Gastrocnemius medialis (tissue), 4 donors: ENCODE data around the gene LILRB4.
"Not testable (repeated sequence)": the region's sequence is repeated elsewhere in the genome, so short reads cannot be mapped to it uniquely, and the experiment has no call there.

ENCODE experiments used
- POLR2A ChIP-seq, 2 donors: fragments of 450-650 bp; IDR thresholded peaks; one replicate each; pipeline ENCODE4 v1.6.1; 2017; ENCODE audit warnings: antibody characterized with exemption in 2 of 2, mild to moderate bottlenecking in 2 of 2, moderate library complexity in 2 of 2
- TF ChIP-seq, protein P1 (sequence below), 5 experiments: fragments of 450-650 bp in 3 of 5; fragments of 200-600 bp in 2 of 5; sonication (generic) in 2 of 5; IDR thresholded peaks in 4 of 5; conservative IDR thresholded peaks in 1 of 5; 1 replicate in 4 of 5; 2 replicates in 1 of 5; pipeline ENCODE4 v1.5.1; 2016 to 2019; ENCODE audit warnings: antibody characterized with exemption in 5 of 5, mild to moderate bottlenecking in 3 of 5, moderate library complexity in 3 of 5

- TF ChIP-seq, protein P1, sequence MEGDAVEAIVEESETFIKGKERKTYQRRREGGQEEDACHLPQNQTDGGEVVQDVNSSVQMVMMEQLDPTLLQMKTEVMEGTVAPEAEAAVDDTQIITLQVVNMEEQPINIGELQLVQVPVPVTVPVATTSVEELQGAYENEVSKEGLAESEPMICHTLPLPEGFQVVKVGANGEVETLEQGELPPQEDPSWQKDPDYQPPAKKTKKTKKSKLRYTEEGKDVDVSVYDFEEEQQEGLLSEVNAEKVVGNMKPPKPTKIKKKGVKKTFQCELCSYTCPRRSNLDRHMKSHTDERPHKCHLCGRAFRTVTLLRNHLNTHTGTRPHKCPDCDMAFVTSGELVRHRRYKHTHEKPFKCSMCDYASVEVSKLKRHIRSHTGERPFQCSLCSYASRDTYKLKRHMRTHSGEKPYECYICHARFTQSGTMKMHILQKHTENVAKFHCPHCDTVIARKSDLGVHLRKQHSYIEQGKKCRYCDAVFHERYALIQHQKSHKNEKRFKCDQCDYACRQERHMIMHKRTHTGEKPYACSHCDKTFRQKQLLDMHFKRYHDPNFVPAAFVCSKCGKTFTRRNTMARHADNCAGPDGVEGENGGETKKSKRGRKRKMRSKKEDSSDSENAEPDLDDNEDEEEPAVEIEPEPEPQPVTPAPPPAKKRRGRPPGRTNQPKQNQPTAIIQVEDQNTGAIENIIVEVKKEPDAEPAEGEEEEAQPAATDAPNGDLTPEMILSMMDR (IDR thresholded peaks at IDR 0.05 in 4 of 5, conservative IDR thresholded peaks at IDR 0.05 in 1 of 5) = not testable (repeated sequence)
- TF ChIP-seq POLR2A (IDR thresholded peaks at IDR 0.05) = not testable (repeated sequence)
These were observed 31.1 kb upstream of the LILRB4 start for GRCh38 chr19:54631489-54632337.
